Measurements from ENCODE around the gene ZNF598. TPM values are rescaled to one million over a fixed set of nuclear protein-coding genes. Genes with fewer than 3 reads are reported as not detected.

ZNF598 gene
- total and polyA plus RNA-seq, 3 donors from 2014 or later, result 46.3 to 94.6 (median 80.4) TPM

DNA sequence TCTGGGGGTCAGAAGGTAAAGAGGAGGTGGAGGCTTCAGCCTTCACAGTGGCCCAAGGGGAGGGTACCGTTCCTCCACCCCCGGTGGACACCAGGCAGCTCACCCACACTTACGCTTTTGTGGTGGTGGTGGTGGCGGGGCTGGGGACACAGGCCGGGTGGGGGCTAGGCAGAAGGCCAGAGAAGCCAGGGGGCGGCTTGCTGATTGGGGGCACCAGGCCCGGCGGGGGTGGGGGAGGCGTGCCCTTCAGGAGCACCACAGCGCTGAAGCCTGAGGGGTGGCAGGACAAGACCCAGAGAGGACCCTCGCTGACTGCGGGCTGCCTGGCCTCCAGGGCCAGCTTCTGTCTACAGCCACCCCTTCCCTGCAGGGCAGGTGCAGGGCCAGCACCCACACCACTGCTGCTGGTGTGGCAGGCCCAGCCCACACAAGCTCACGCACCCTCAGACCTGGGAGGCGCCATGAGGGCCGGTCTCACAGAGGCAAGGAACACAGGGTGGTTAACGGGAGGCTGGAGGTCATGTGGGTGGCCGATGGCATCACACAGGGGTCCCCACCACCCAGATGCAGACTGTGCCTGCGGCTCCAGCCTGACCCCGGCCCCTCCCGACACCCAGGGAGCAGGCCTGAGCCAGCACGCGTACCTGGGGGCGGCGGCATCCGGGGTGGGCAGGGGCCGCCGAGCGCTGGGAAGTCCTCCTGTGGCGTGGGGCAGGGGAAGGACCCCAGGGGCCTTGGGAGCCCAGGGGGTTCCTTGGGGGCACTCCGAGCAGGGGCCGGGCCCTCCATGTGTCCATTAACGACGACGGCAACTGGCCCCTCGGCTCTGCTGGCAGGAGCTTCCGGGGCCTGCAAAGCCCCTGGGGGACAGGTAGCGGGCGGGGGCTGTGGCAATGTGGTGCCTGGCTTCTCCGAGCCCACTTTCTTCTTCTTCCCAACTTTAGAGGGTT is 10.5 kb downstream of the ZNF598 start:
- Histone ChIP-seq H3K4me3 (no peak overlapping the region), H3K9me3 (no peaks in the 10 kb centered on the region), H3K27ac (no peak overlapping the region), H3K27me3 (no peaks in the 10 kb centered on the region), H3K4me1 (peaks cover 7% of the 10 kb centered on the region), H3K36me3 (ENCODE audit: low read depth, missing control alignments) (no peaks in the 10 kb centered on the region)
- intact Hi-C loops (cut with DNase I; ENCODE audit: low total_unique reads), result no loop called here
- WGBS, 2 donors, result 89% methylated on average over 4 to 36 of the region's 39 CpGs
- no peak for DNase-seq
- TF ChIP-seq POLR2A (IDR thresholded peaks at IDR 0.05) (no peak), CTCF (IDR thresholded peaks at IDR 0.05) (no peak)

DNA sequence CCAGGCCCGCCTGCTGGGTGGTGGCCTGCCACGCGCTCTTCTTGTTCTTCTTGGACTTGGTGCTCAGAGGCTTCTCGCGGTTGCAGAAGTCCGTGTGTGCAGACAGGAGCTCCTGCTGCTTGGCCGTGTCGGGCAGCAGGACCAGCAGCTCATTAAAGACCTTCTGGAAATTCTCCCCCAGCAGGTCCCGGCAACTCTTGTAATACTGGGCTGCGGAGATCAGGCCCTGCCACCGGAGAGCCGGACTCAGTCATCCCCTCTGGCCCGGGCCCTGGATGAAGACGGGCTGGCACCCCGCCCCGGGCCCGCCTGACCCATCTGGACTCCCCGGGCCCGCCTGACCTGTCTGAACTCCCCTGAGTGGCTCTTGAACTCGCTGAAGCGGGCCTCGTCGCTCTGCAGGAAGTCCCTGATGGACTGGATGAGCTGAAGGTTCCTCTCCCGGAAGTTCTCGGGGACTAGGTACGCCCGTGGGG is 11.2 kb downstream of the ZNF598 start:
- H3K4me1 ChIP-seq, result peaks cover 3% of the 10 kb centered on the region
- no peaks in the 10 kb centered on the region for H3K9me3 ChIP-seq
- no peak for DNase-seq
- H3K4me3 ChIP-seq, result no peak overlapping the region
- 92 to 100% methylated on average over 21 to 27 of the region's 27 CpGs for WGBS, 2 donors
- no peaks in the 10 kb centered on the region for H3K36me3 ChIP-seq (ENCODE audit: low read depth, missing control alignments)
- TF ChIP-seq POLR2A (IDR thresholded peaks at IDR 0.05) (no peak), CTCF (IDR thresholded peaks at IDR 0.05) (no peak)
- H3K27ac ChIP-seq, result no peak overlapping the region
- no peaks in the 10 kb centered on the region for H3K27me3 ChIP-seq
- intact Hi-C loops (cut with DNase I; ENCODE audit: low total_unique reads), result no loop called here

DNA sequence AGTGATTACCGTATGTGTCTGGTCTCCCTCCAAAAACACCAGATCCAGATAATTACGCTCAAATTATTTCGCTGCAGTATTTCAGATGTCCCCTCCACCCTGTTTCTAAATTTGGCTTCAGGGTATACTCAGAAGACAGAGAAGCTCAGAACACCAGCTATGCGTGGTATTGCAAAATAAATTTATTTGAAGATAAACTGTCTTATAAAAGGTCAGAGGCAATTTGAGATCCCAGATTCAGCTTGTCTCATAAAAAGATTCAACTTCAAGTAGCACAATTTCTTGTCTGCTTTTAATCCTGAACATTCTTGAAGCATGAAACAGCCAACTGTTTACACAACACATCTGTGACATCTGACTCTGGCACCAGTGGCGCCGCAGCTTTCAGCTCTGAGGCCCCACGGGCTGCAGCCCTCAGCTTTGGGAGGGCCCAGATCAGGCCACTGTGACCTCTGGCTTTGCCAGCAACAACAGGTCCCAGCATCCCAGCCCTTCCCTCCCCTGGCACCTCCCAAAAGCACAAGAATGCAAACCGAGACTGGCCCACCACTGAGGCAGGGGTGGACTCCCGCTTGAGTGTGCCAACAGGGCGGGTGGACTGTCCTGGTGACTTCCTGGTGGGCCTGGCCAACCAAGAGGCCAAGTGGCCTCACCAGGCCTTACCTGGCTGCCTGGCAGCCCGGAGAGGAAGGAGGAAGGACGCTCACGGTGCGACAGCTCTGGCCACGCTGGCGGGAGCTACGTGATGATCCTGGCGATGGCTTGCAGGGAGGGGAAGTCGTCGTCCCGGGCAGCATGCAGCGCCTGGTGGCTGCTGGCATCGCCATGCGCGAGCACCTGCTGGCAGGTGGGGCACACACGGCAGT is 11.9 kb downstream of the ZNF598 start:
- Histone ChIP-seq H3K4me3 (no peak overlapping the region), H3K36me3 (ENCODE audit: low read depth, missing control alignments) (no peaks in the 10 kb centered on the region), H3K4me1 (peaks cover 3% of the 10 kb centered on the region), H3K9me3 (no peaks in the 10 kb centered on the region), H3K27me3 (no peaks in the 10 kb centered on the region), H3K27ac (no peak overlapping the region)
- 90% methylated on average over 10 to 26 of the region's 26 CpGs for WGBS, 2 donors
- intact Hi-C loops (cut with DNase I; ENCODE audit: low total_unique reads), result no loop called here
- DNase-seq, result no peak
- TF ChIP-seq CTCF (IDR thresholded peaks at IDR 0.05), result no peak
- no peak for TF ChIP-seq POLR2A (IDR thresholded peaks at IDR 0.05)

DNA sequence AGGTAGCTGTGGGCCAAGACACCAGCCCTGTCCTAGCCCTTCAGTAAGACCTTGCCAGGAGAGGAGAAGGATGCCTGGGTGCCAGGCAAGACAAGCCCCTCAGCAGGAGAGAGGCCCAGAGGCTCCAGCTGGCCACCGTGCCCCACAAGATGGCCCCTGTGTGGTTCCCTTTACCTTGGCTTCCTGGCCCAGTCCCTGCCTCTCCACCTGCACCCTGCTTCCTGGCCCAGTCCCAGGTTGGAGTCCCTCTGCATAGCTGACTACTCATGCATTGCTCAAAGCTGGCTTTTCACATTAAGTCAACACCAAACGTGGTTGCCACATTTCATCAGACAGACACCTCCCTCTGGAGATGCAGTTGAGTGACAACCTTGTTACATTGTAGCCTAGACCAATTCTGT is 15.9 kb downstream of the ZNF598 start:
- H3K4me1 ChIP-seq, result peaks cover 13% of the 10 kb centered on the region
- H3K27me3 ChIP-seq, result no peaks in the 10 kb centered on the region
- TF ChIP-seq POLR2A (IDR thresholded peaks at IDR 0.05) (no peak), CTCF (IDR thresholded peaks at IDR 0.05) (no peak)
- WGBS, 2 donors, result 57 to 75% methylated on average over 2 of the region's 2 CpGs
- H3K9me3 ChIP-seq, result no peaks in the 10 kb centered on the region
- no peak for DNase-seq
- no peak overlapping the region for H3K27ac ChIP-seq
- no peaks in the 10 kb centered on the region for H3K36me3 ChIP-seq (ENCODE audit: low read depth, missing control alignments)
- intact Hi-C loops (cut with DNase I; ENCODE audit: low total_unique reads), result no loop called here
- no peak overlapping the region for H3K4me3 ChIP-seq

All from testis (tissue), 3 donors.